Measurements from ENCODE around the gene CELA3A. TPM values are rescaled to one million over a fixed set of nuclear protein-coding genes. Genes with fewer than 3 reads are reported as not detected.
A peak's percentile ranks its signal among the peaks of the same experiment; 100 is the strongest.

Gene CELA3A
- total and polyA plus RNA-seq, 2 of the 13 experiments (the other 11 are each of a cell fraction or from before 2014, with no cell fraction given) = 0.09 TPM; not detected in 1

DNA sequence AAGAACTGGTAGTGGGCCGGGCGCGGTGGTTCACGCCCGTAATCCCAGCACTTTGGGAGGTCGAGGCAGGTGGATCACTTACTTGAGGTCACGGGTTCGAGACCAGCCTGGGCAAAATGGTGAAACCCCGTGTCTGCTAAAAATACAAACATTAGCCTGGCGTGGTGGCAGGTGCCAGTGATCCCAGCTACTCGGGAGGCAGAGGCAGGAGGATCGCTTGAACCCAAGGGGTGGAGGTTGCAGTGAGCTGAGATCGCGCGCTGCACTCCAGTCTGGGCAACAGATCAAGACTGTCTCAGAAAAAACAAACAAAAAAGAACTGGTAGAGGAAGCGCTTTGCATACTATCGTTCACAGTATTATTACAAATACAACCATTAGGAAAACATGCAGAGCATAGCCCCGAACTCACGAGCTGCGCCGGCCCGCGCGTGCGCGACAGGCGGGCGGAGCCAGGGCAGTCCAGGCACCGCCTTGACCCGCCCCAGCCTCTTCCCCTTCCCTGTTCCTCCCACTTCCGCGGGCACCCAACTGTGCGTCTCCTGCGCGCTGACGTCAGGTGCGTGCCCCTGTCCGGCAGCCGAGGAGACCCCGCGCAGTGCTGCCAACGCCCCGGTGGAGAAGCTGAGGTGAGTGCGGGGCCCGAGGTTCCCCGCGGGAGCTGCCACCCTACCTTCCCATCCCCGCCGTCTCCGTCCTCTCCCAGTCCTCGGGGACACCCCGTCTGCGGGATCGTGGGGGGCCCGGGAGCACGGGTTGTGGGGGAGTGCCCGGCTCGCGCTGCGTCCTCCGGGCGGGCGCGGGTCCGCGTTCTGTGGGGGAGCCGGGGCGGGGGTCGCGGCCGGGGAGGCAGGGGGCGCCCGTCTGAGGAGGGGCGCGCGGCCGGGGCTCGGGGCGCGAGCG is 50.9 kb downstream of the CELA3A start, which contains the start of gene CDC42 (continued):
- TF ChIP-seq ZNF839 (CRISPR knock-in tag; IDR thresholded peaks at IDR 0.05; ENCODE audit: borderline replicate concordance) = peak; percentile 59; the same call in 1 of the 2 replicates
- peak; percentile 41; the same call in 1 of the 2 replicates for TF ChIP-seq ARID5B (CRISPR knock-in tag; IDR thresholded peaks at IDR 0.05)
- TF ChIP-seq NFIC (IDR thresholded peaks at IDR 0.05; ENCODE audit: low read length) = no peak
- no peak for TF ChIP-seq SSRP1 (CRISPR knock-in tag; IDR thresholded peaks at IDR 0.05)
- no peak for TF ChIP-seq MEF2D (CRISPR knock-in tag; IDR thresholded peaks at IDR 0.05)
- no peak for TF ChIP-seq RARA (CRISPR knock-in tag; IDR thresholded peaks at IDR 0.05)
- TF ChIP-seq ZNF232 (CRISPR knock-in tag; IDR thresholded peaks at IDR 0.05; ENCODE audit: borderline replicate concordance) = 0 out of 2 replicates have a peak, but pooled peaks have one; percentile 42
- TF ChIP-seq ZNF883 (CRISPR knock-in tag; IDR thresholded peaks at IDR 0.05; ENCODE audit: not compliant biosample characterization) = peak; percentile 20
- TF ChIP-seq ZNF292 (CRISPR knock-in tag; IDR thresholded peaks at IDR 0.05; ENCODE audit: borderline replicate concordance, low read depth) = peak; percentile 33; the same call in 1 of the 2 replicates
- TF ChIP-seq ZIK1 (CRISPR knock-in tag; IDR thresholded peaks at IDR 0.05; ENCODE audit: borderline replicate concordance, low read depth) = 0 out of 2 replicates have a peak, but pooled peaks have one; percentile 65
- peak; percentile 69; the same call in 1 of the 2 replicates for TF ChIP-seq NAIF1 (CRISPR knock-in tag; IDR thresholded peaks at IDR 0.05; ENCODE audit: borderline replicate concordance)
- TF ChIP-seq ZC3H13 (CRISPR knock-in tag; IDR thresholded peaks at IDR 0.05) = no peak
- peak; percentile 88 for TF ChIP-seq KAT8 (CRISPR knock-in tag; IDR thresholded peaks at IDR 0.05)
- peak in 1 of 2 experiments; percentile 61; a peak in 2 of 4 replicates for TF ChIP-seq EP300 (IDR thresholded peaks at IDR 0.05; ENCODE audit: low read depth in 2 of 2, low read length in 2 of 2)
- no peak for TF ChIP-seq EP300 (CRISPR knock-in tag; IDR thresholded peaks at IDR 0.05; ENCODE audit: borderline replicate concordance)
- TF ChIP-seq CREBL2 (CRISPR knock-in tag; IDR thresholded peaks at IDR 0.05; ENCODE audit: borderline replicate concordance) = no peak
- TF ChIP-seq PHF21A (CRISPR knock-in tag; IDR thresholded peaks at IDR 0.05) = 0 out of 2 replicates have a peak, but pooled peaks have one; percentile 26
- TF ChIP-seq FOXP1 (IDR thresholded peaks at IDR 0.05) = no peak
- no peak for TF ChIP-seq FOXP1 (CRISPR knock-in tag; IDR thresholded peaks at IDR 0.05)
- TF ChIP-seq RBM22 (optimal IDR thresholded peaks at IDR 0.05; ENCODE audit: low read length) = no peak
- no peak for TF ChIP-seq ZNF816 (CRISPR knock-in tag; IDR thresholded peaks at IDR 0.05; ENCODE audit: borderline replicate concordance)
- TF ChIP-seq SNRNP70 (IDR thresholded peaks at IDR 0.05; ENCODE audit: low read depth, low read length) = no peak
- TF ChIP-seq NCOA1 (CRISPR knock-in tag; IDR thresholded peaks at IDR 0.05) = no peak
- no peak for TF ChIP-seq STAG1 (CRISPR knock-in tag; IDR thresholded peaks at IDR 0.05)
- no peak; the same call in 1 of the 2 replicates for TF ChIP-seq BRD4 (CRISPR knock-in tag; IDR thresholded peaks at IDR 0.05)
- TF ChIP-seq RAD21 (CRISPR knock-in tag; IDR thresholded peaks at IDR 0.05) = no peak
